HG03175 (cell line): ENCODE measurements around the gene TOR2A.
A peak's percentile ranks its signal among the peaks of the same experiment; 100 is the strongest.
"Not testable (repeated sequence)": the region's sequence is repeated elsewhere in the genome, so short reads cannot be mapped to it uniquely, and the experiment has no call there.

Source experiments
- ATAC-seq: cut with Tn5 transposase; IDR thresholded peaks from one replicate; pipeline ENCODE4 v1.9.1; 2021; ENCODE audit warnings: mild to moderate bottlenecking, moderate library complexity; ENCODE audit not compliant: unreplicated experiment

TOR2A gene

GRCh38 chr9:127734747-127735529 is at the start of gene TOR2A:
Gene TOR2A (minus strand): TSS chr9:127735294. CDS start chr9:127735270, 24 bp downstream.
- ATAC-seq, result peak; percentile 88

GRCh38 chr9:127783111-127784008 is 48.3 kb upstream of the TOR2A start:
- ATAC-seq, result peak; percentile 17

- no peak for ATAC-seq
Measured at GRCh38 chr9:127781806-127782205, 46.7 kb upstream of the TOR2A start.

GRCh38 chr9:127780909-127781308 is 45.8 kb upstream of the TOR2A start:
- ATAC-seq, result not testable (repeated sequence)

GRCh38 chr9:127780126-127780885 is 45.2 kb upstream of the TOR2A start:
- no peak for ATAC-seq

GRCh38 chr9:127779136-127779981 is 44.3 kb upstream of the TOR2A start:
- ATAC-seq, result peak; percentile 40

- peak; percentile 32 for ATAC-seq
Measured at GRCh38 chr9:127778280-127779135, 43.4 kb upstream of the TOR2A start, which contains the start of gene SH2D3C. Gene SH2D3C (minus strand): TSS chr9:127778666. CDS start chr9:127778627, 39 bp downstream.

- ATAC-seq, result no peak
Measured at GRCh38 chr9:127777368-127777980, 42.4 kb upstream of the TOR2A start.

GRCh38 chr9:127776924-127777289 is 41.8 kb upstream of the TOR2A start:
- no peak for ATAC-seq

- peak; percentile 34 for ATAC-seq
Measured at GRCh38 chr9:127776195-127776923, 41.3 kb upstream of the TOR2A start.

GRCh38 chr9:127773981-127774380 is 38.9 kb upstream of the TOR2A start:
- ATAC-seq, result no peak

GRCh38 chr9:127773272-127773671 is 38.2 kb upstream of the TOR2A start:
- no peak for ATAC-seq

- ATAC-seq, result no peak
Measured at GRCh38 chr9:127772603-127773002, 37.5 kb upstream of the TOR2A start.

GRCh38 chr9:127771570-127772189 is 36.6 kb upstream of the TOR2A start:
- ATAC-seq, result no peak

GRCh38 chr9:127770905-127771569 is 35.9 kb upstream of the TOR2A start:
- peak; percentile 86 for ATAC-seq

GRCh38 chr9:127770583-127770904 is 35.5 kb upstream of the TOR2A start:
- no peak for ATAC-seq

GRCh38 chr9:127769929-127770582 is 35.0 kb upstream of the TOR2A start:
- no peak for ATAC-seq
